Measurements from ENCODE around the gene UGT1A9.
A peak's percentile ranks its signal among the peaks of the same experiment; 100 is the strongest.

UGT1A9 gene

DNA sequence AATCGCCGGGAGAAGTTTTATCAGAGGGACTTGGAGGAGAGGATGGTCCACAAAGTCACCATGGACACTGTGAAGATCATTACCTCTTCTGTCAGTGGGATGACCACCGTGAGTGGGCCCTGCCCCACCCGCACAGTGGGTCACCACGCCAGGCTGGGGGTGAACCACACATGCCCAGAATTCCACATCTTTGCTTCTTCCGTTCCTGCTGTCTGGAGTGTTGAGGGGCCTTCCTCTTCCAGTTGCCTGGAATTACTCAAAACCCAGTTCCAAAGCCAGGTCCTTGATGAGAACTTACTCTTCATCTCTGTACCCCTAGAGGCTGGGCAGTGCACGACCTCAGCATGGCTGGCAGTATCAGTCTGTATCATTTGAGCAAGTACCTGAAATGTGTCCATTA lies 128.5 kb downstream of the UGT1A9 start:
- no peak for DNase-seq

DNA sequence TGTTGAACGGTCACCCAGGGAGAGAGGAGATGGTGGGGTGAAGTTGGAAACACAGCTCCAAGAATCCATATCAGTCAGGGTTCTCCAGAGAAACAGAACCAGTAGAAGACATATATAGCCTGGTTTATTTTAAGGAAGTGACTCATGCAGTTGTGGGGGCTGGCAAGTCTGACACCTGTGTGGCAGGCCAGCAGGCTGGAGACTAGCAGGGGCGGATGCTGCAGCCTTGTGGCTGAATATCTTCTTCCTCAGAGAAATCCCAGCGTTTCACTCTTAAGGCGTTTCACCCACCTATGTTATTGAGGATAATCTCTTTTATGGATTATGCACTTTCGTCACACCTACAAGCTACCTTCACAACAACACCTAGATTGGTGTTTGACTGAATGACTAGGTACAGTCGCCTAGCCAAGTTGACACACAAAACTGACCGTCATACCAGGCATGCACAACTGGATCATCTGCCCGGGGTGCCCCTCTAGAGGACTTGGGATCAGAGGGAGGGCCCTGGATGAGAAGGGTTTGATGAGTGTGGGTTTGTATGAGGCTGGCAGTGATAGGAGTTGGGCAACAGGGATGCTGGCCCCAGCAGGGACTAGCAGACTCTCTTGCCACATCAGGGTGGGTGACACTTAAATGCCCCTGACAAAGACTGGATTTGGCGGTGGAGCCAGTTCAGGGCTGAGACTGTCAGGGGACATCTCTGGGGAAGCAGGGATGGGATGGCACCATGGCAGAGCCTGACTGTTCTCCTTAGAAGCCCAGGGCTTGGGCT lies 129.8 kb downstream of the UGT1A9 start:
- peak; percentile 52 for DNase-seq

DNA sequence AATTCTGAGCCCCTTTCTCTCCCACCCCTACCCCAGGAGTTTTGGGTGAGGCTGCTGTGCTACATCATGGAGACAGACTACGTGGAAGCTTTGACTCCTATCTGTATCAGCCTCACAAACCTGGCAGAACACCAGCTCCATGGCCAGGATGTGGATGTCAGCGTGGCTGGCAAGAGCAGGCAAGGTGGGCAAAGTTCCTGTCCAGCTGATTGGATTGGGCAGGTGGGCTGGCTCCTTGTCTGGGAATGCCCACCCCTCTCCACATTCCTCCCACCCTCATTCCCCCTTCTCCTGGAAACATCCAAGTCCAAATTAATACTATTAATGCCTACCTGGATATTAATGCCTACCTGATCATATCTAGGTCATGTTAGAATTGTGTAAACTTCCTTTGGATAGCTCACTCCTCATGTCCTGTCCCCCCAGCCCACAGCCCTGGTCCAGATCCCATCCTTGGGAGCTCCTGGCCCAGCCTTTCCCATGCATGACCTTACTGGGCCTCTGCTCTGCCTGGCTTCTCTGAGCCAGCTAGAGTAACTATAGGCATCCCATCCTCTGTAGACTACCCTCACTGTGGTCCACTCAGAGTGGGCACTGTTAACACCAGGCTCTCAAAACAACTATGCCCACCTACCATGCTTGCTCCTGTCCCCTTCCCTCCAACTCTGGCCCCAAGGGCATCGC lies 130.6 kb downstream of the UGT1A9 start:
- DNase-seq, result no peak

DNA sequence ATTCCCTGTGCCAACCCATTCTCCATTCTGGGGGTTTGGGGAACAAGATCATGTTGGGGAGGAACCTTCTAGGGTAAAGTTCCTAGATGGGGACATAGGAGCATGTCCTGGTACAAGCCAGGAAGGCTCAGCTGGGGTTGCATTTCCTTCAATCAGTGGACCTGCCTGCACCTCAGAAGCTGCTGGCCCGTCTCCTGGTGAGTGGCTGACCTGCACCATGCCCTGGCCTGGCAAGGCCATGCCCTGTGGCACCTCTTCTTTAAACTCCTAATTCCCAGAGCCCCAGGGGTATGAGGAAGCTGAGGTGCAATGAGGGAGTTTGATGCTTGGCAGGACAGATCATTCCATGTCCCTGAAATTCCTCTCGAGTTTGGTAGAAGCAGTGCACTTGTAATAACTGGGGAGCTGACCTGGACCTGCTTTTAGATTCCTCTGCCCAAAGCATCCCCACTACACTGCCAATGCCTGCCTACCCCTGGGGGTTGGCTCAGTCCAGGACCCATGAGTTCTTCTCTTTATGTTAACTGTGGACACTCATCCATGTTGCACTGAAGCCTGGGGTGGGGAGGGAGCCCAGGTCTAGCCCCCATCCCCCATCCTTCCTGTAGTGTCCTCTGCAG lies 131.7 kb downstream of the UGT1A9 start:
- no peak for DNase-seq

DNA sequence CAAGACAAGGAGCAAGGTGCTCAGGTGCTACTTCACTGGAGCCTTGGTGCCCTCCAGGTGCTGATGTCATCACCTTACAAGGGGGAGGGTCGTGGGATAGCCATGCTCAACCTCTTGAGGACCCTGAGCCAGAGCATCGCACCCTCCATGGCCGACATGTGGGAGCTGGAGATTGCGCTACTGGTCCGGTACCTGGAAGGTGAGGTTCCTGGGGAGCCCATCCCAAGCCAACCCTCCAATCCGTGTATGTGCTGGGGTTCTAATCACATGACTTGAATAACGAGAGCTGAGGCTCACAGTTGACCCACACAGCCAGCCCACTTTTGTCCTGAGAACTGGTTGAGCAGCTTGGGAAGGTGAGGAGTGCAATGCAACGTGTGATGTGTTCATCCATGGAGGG lies 132.3 kb downstream of the UGT1A9 start:
- DNase-seq, result no peak

DNA sequence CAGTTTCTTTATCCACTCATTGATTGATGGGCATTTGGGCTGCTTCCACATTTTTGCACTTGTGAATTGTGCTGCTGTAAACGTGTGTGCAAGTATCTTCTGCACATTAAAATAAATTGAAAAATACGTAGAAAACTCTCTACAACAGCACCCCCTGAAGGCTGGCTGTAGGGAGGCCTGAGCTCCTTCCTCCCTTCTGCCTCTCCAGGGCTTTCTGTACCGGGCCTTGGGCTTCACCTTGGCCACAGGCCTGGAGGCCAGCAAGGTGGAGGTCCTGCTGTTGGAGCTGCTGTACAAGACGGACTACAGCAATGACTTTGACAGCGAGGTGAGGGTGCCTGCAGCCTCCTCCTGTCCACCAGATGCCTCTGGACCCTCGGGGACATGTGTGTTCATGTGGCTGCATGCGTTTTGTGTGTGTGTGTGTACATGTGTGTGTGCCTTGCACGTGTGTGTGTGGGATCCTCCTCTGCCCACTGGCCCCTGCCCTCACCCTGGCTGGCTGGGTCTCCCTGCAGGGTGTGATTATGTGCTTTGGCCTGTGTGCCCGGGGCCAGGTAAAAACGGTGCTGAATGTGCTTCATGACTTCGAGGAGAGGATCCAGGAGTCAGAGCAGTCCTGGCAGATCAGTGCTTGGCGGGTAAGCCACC lies 135.6 kb downstream of the UGT1A9 start:
- no peak for DNase-seq

DNA sequence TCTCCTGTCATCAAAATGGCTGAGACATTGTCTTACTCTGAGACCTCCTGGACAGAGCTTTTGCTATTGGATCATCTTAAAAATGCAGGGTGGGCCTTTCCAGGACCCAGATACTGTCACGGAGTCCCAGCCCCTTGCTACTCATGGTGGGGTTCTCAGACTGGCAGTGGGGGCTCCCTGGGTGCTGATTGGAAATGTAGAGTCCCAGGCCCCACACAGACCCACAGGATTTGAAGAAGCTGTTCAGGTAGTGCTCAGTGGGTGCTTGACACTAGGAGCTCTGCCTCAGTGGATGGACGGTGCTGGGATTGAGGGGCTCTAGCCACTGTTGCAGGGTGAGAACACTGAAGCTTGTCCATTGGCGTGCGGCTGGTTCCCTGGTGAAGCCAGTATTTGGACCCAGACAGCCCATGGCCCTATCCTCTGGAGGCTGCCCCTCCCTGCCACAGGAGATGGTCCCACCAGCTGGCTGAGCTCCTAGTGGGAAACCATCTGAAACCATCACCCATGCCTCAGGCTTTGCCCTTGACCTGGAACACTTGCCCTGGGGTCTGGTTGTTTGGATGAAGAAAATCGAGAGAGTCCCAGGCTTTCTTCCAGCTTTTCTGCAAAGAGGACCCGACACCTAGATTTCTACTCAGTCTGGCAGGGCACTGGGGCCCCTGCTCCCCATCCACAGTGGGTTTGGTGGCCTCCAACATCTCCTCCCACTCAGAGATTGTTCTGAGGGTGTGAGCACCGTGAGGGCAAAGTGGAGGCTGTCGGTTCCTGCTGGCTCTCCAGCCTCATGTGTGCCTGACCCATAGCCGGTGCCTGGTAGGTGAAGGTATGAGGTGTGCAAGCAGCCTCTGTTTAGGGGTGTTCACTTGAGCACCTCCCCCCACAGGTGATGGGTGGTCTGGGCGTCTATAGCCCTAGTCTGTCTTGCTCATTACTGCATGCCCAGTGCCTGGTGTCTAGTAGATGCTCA lies 136.6 kb downstream of the UGT1A9 start:
- DNase-seq, result no peak

DNA sequence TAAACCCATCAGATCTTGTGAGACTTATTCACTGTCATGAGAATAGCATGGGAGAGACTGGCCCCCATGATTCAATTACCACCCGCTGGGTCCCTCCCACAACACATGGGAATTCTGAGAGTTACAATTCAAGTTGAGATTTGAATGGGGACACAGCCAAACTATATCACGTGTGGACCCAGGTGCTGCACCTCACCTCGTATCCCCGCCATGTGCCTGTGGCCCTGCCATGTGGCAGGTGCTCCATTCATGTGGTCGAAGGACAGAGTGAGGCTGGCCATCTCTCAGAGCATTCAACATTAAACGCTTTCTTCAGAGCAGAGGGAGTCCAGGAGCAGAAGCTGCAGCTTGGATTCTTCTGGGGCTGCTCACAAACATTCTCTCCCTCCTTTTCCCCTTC lies 138.7 kb downstream of the UGT1A9 start:
- no peak for DNase-seq

DNA sequence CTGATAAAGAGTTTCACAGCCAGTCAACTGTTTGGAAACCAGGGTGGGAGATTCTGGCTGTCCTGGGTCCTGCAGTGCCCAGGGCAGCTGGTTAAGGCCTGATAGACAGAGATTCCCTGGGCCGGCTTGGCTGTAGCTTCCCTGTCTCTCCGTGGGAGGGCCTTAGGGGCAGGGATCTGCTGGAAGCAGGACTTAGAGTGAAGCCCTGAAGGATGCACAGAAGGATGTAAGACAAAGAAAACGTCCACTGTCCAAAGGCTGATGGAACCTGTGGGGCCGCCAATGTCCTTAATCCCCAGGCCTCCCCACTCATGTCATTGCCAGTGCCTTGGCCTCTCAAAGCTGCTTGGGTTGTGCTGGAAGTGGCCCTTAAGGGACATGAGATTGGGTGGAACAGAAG lies 139.4 kb downstream of the UGT1A9 start:
- no peak for DNase-seq

DNA sequence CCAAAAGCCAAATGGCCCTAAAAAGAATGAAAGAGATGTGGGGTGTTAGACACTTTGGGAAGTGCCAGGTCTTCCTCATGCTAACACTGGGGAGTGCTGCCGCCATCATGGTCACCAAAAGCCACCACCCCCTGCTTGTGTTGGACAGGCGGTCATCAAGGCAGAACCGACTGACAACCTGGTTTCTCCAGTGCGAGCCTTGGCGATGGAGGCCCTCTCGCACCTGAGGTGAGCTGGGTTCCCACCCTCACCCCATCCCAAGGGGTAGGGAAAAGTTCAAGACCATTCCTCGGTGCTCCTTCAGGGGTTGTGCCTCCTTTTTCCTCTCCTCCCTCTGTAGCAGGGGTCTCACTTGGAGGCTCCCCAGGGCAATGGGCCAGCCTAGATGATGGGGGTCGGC lies 140.0 kb downstream of the UGT1A9 start:
- DNase-seq, result no peak

DNA sequence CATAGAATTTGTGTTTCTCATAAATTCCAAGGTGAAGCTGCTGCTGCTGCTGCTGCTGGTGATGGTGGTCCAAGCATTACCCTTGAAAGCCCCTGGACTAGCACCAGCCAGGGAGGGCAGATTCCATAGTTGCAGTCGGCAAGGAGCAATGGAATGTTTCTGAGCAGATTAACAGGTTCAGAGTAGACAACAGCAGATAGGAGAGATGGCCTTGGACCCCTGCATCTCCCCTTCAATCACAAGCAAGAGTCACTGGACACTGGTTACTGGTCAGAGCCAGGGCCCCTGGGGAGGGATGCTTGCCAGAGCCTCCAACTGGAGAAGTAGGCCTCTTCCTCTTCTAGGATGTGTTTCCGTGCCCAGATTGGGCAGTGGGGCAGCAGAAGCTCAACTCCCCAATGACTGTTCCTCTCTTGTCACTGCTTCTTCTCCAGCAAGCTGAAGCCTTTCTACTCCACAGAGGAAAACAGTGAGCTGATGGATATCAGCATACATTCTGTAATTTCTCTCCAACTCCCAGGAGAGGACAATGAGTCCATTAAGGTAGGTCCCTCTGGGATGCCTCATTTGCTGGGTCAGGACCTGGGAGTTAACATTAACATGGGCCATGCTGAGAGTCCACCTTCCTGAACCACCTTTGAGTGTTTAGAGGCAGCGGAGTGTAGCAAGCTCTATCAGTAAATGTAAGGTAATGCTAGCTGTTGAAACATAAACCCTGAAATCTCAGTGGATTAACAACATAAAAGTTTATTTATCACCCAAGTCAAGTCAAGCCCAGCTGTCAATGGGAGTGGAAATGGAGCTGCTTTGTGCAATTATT lies 141.7 kb downstream of the UGT1A9 start:
- DNase-seq, result no peak

DNA sequence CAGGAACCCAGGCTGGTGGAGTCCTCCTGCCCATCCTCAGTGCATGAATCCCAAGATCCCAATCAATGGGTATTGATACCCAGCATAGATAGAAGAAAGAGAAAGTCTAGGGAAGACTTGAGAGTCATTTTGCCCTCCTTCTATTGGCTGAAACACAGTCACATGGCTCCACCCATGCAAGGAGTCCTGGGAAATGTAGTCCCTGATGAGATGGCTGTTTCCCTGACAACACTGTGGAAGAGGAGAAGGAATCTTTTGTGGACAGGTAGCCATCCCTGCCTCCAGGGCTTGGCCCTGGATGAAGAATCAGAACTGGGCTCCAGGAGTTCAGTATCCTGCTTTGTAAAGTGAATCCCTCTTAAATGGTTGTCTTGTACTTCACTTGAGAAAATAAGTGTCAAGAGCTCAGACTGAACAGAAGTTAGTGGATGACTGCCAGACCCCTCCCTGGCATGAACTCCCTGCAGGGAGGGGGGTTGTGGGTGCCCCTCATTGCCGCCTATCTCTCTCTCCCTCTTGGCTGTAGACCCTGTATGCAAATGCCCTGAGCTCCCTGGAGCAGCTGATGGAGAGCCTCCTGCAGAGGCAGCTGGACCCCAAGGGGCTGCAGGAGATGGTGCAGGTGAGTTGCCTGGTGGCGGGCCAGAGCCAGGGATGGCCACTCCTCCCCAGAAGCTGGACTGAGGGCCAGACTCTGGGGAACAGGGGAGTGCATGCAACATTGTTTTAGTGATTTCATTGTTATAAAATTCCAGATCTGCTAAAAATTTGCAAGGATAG lies 142.5 kb downstream of the UGT1A9 start:
- no peak for DNase-seq

DNA sequence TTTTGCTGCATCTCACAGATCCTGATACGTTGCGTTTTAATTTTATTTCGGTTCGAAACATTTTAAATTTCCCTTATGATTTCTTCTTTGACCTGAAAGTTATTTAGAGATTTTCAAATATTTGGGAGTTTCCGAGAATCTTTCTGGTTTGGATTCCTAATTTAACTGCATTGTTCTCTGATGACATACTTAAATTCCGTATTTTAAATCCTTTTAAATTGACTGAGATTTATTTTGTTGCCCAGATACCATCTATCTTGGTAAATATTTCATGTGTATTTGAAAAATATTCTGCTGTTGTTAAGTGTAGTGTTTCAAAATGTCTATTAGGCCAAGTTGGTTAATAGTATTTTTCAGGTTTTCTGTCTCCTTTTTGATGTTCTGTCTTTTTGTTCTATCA lies 144.2 kb downstream of the UGT1A9 start:
- DNase-seq, result no peak

DNA sequence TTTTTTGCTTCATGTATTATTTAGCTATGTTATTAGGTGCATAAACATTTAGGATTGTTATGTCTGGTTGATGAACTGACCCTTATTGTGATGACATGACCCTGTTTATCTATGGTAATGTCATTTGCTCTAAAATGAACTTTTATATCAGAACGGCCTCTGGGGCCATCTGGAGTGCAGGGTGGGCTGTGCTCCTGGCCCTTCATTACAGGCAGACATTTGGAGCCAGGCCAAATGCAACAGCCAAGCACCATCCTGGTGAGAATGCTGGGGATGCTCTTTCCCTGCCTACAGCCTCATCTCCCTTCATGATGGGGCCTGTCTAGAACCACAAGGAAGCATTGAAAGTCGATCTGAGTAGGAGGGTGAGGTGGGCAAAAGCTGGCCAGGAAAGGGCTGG lies 144.6 kb downstream of the UGT1A9 start:
- no peak for DNase-seq

DNA sequence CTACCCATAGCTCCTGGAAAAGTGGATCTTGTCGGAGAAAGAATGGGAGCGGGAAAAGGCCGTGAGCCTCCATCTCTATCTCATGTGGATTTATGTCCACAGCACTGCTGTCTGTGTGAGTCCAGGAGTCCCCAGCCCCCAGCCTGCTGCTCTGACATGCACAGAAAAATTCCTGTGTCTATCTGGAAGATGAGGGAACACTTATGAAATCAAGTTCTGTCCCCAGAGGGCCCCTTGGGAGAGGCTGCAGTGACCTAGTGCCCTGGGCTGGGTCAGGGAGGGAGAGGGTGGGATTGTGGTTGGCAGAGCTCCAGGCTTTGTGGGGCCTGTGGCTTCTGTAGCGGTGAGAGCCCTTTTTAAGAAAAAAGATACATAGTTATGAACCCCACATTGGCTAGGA lies 145.1 kb downstream of the UGT1A9 start:
- no peak for DNase-seq

DNA sequence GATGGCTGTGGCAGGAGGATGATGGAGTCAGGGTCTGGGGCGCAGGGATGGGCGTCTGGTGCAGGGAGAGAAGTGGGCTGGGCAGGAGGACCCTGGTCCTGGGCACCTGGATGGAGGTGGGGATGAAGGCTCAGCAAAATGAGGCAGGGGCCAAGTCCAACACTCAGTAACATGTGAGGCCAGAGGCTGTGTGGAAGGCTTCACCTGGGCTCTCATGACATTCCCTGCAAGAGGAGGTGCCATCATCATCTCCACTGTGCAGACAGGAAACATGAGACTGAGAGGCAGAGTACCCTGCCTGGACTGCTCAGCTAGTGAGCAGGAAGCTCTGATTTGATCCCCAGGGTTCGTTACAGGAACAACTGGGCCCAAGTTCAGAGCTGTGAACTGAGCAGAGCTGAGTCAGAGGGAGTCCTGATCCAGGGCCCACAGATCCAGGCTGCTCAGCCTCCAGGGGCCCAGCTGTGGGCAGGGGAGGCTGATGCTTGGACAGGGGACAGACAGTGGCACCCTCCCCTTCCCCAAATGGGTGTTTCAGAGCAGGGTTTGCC lies 145.7 kb downstream of the UGT1A9 start:
- DNase-seq, result no peak

DNA sequence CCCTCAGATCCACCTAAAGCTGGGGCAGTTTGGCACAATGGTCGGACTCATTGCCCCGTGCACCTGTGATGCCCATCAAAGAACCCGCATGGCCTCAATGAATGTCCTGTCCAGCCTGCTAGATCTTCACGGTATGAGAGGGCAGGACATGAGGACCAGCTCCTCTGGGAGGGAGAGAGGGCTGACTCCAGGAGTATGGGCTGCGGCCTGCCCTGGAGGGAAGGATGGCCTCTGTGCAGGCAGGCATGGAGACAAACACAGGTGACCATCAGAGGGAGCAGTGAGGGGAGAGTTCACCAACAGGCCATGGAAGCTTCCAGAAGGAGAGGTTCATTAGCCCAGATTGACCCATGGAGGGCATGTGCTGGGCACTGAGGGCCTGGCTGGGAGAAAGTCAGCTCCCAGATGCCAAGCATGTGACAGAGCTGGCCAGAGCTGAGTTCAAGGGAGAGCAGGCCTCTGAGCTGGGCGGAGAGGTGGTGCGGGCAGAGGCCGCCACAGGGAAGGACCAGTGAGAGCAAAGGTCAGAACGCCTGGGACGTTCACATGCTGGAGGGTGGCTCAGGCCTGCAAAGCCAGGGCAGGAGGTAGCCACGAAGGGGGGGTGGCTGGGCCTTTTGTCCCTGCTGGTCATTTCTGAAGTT lies 146.4 kb downstream of the UGT1A9 start:
- DNase-seq, result no peak

DNA sequence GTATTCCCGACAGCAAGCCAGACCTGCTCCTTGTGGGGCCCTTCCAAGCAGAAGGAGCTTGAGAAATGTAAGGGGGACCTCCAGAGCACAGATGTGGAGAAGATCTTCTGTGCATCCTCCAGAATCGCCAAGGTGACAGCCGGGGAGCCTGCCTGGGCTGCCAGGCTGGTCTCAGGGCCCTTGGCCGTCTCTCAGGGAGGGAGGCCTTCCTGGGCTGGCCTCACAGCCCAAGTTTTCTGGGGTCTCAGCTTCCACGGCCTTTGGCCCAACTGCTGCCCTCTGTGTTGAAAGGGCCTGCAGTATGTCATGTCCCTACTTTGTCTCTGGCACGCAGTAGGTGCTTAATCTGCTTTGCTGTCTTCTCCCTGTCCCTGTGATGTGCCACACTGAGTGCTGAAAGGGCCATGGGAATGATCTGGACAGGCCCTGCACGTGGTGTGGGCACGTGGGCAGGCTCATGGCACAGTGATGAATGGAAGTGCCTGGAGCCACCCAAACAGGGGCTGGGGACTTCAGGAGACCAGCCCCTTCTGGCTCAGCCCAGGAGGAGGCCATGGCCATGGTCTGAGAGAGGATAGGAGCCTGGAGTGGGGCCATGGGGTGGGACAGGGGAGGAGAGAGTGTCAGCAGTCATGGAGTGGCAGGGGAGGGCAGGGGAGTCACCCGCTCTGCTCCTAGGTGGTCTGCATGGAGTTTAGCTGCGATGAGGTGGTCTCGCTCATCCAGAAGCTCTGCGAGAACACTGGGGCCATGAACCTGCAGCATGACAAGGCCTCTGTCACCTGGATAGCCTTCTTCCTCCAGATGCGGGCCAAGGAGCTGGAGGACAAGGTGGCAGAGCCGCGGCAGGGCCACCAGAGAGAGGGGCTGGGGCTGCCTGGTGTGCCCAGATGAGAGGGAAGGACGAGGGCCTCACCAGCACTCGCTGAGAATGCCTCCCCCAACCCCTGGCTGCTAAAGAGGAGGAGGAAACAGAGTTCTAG lies 147.2 kb downstream of the UGT1A9 start:
- DNase-seq, result no peak
